IMR-90 (cell line): Measurements from ENCODE around the gene LRPAP1. TPM values are rescaled to one million over a fixed set of nuclear protein-coding genes. Genes with fewer than 3 reads are reported as not detected.
A peak's percentile ranks its signal among the peaks of the same experiment; 100 is the strongest.

Source experiments
- ATAC-seq: fragments of 200-7000 bp; cut with Tn5 transposase; 2 replicates; pipeline ENCODE4 v1.9.1; 2020; ENCODE audit warnings: low read depth, mild to moderate bottlenecking, moderate library complexity
- BruUV-seq: library from RNA; stranded (reverse); fragments of 400-500 nt; replicated peaks from 2 replicates; lab custom pipeline; 2021; lab: Mats Ljungman, UMichigan
- CTCF ChIA-PET: fragments of 300-600 bp; formaldehyde crosslinking; extraction: SDS; loops from one replicate; lab custom pipeline; 2021; ENCODE audit warnings: antibody characterized with exemption; lab: Yijun Ruan, JAX
- POLR2A ChIA-PET: fragments of 300-600 bp; sonication (Branson Sonifier 250); formaldehyde crosslinking; loops from one replicate; lab custom pipeline; 2022; ENCODE audit warnings: antibody characterized with exemption; ENCODE audit not compliant: unreplicated experiment; lab: Charles Lee
- DNase-seq: peaks from one replicate; pipeline ENCODE4 v3.0.0; 2013
- H2AFZ ChIP-seq: replicated peaks from 2 replicates; pipeline ENCODE3; 2013; ENCODE audit warnings: low read length, mild to moderate bottlenecking; ENCODE audit not compliant: poor library complexity
- H2AK5ac ChIP-seq: 2 replicates; pipeline ENCODE4 v1.6.1; 2013; ENCODE audit warnings: low read depth, low read length, inconsistent platforms
- H2AK9ac ChIP-seq: replicated peaks from 2 replicates; pipeline ENCODE3; 2013; ENCODE audit warnings: mild to moderate bottlenecking, low read depth, low read length, moderate library complexity; ENCODE audit not compliant: poor library complexity
- H2BK120ac ChIP-seq: 2 replicates; pipeline ENCODE4 v1.6.1; 2013; ENCODE audit warnings: low read depth, low read length, inconsistent platforms
- H2BK15ac ChIP-seq: 3 replicates; pipeline ENCODE4 v1.6.1; 2013; ENCODE audit warnings: low read depth, low read length, inconsistent platforms
- H2BK20ac ChIP-seq: 2 replicates; pipeline ENCODE4 v1.6.1; 2013; ENCODE audit warnings: low read depth, mild to moderate bottlenecking, inconsistent platforms, low read length, moderate library complexity
- H2BK5ac ChIP-seq: 2 replicates; pipeline ENCODE4 v1.6.1; 2013; ENCODE audit warnings: mild to moderate bottlenecking, low read depth, low read length, inconsistent platforms; ENCODE audit not compliant: poor library complexity, severe bottlenecking
- H3K14ac ChIP-seq: replicated peaks from 2 replicates; pipeline ENCODE4 v1.6.1; 2013; ENCODE audit warnings: low read depth, low read length, inconsistent platforms
- H3K18ac ChIP-seq: 2 replicates; pipeline ENCODE4 v1.6.1; 2013; ENCODE audit warnings: low read depth, low read length, control low read depth
- H3K23ac ChIP-seq: 2 replicates; pipeline ENCODE4 v1.6.1; 2013; ENCODE audit warnings: low read depth, low read length, inconsistent platforms
- H3K27ac ChIP-seq: 2 replicates; pipeline ENCODE4 v1.5.1; 2013; ENCODE audit warnings: mild to moderate bottlenecking, control low read depth, low read length; ENCODE audit not compliant: insufficient read depth
- H3K27me3 ChIP-seq: 2 replicates; pipeline ENCODE4 v1.6.1; 2013; ENCODE audit warnings: low read length; ENCODE audit not compliant: control insufficient read depth, insufficient read depth
- H3K36me3 ChIP-seq: 2 replicates; pipeline ENCODE4 v1.6.1; 2013; ENCODE audit warnings: low read length, mixed read lengths; ENCODE audit not compliant: control insufficient read depth, insufficient read depth
- H3K4ac ChIP-seq: 2 replicates; pipeline ENCODE4 v1.6.1; 2013; ENCODE audit warnings: low read depth, low read length, inconsistent platforms
- H3K4me1 ChIP-seq: 2 replicates; pipeline ENCODE4 v1.6.1; 2013; ENCODE audit warnings: low read length, mixed read lengths; ENCODE audit not compliant: control insufficient read depth, insufficient read depth
- H3K4me2 ChIP-seq: 2 replicates; pipeline ENCODE4 v1.6.1; 2013; ENCODE audit warnings: low read depth, mild to moderate bottlenecking, control low read depth, low read length, moderate library complexity
- H3K4me3 ChIP-seq: 2 replicates; pipeline ENCODE4 v1.5.1; 2013; ENCODE audit warnings: low read depth, mild to moderate bottlenecking, control low read depth, low read length, moderate library complexity; ENCODE audit not compliant: insufficient read depth
- H3K56ac ChIP-seq: 2 replicates; pipeline ENCODE4 v1.6.1; 2013; ENCODE audit warnings: low read length, inconsistent platforms; ENCODE audit not compliant: insufficient read depth; ENCODE audit errors: extremely low read depth
- H3K79me1 ChIP-seq, 2 experiments: 2 replicates each; pipeline ENCODE4 v1.6.1; 2013; ENCODE audit warnings: low read length in 2 of 2, inconsistent platforms in 1 of 2, low read depth in 1 of 2
- H3K9ac ChIP-seq: 2 replicates; pipeline ENCODE4 v1.6.1; 2013; ENCODE audit warnings: low read depth, low read length, control low read depth
- H3K9me1 ChIP-seq: 2 replicates; pipeline ENCODE4 v1.6.1; 2013; ENCODE audit warnings: low read length, inconsistent platforms; ENCODE audit not compliant: insufficient read depth
- H3K9me3 ChIP-seq: 2 replicates; pipeline ENCODE4 v1.6.1; 2013; ENCODE audit warnings: low read length; ENCODE audit not compliant: control insufficient read depth, insufficient read depth
- H4K20me1 ChIP-seq: 2 replicates; pipeline ENCODE4 v1.6.1; 2013; ENCODE audit warnings: low read length, inconsistent platforms; ENCODE audit not compliant: insufficient read depth
- H4K5ac ChIP-seq: 2 replicates; pipeline ENCODE4 v1.6.1; 2013; ENCODE audit warnings: mild to moderate bottlenecking, low read depth, low read length, control low read depth
- H4K8ac ChIP-seq, 2 experiments: 2 replicates each; pipeline ENCODE4 v1.6.1; 2013; ENCODE audit warnings: low read depth in 2 of 2, low read length in 2 of 2, control low read depth in 1 of 2, inconsistent platforms in 1 of 2
- H4K91ac ChIP-seq: 2 replicates; pipeline ENCODE4 v1.6.1; 2013; ENCODE audit warnings: low read depth, low read length, inconsistent platforms; ENCODE audit not compliant: insufficient read depth
- BHLHE40 ChIP-seq: fragments of 150-350 bp; IDR thresholded peaks from 2 replicates; pipeline ENCODE4 v1.6.1; 2016; ENCODE audit warnings: mild to moderate bottlenecking, low read depth, low read length
- CEBPB ChIP-seq: IDR thresholded peaks from 2 replicates; pipeline ENCODE4 v1.6.1; 2012; ENCODE audit warnings: low read depth, low read length, improper control_type of control experiment
- CHD1 ChIP-seq: IDR thresholded peaks from 2 replicates; pipeline ENCODE4 v1.6.1; 2012; ENCODE audit warnings: low read depth, low read length, improper control_type of control experiment
- ELK1 ChIP-seq: fragments of 150-350 bp; IDR thresholded peaks from 2 replicates; pipeline ENCODE4 v1.6.1; 2016; ENCODE audit warnings: low read depth, mild to moderate bottlenecking, low read length, moderate library complexity, borderline replicate concordance
- FOS ChIP-seq: fragments of 150-350 bp; IDR thresholded peaks from 2 replicates; pipeline ENCODE4 v1.6.1; 2016; ENCODE audit warnings: low read depth, low read length
- MAFK ChIP-seq: IDR thresholded peaks from 2 replicates; pipeline ENCODE4 v1.6.1; 2012; ENCODE audit warnings: low read depth, low read length, improper control_type of control experiment
- MAZ ChIP-seq: IDR thresholded peaks from 2 replicates; pipeline ENCODE4 v1.6.1; 2012; ENCODE audit warnings: low read depth, mild to moderate bottlenecking, low read length, improper control_type of control experiment, moderate library complexity, borderline replicate concordance
- MXI1 ChIP-seq: IDR thresholded peaks from 2 replicates; pipeline ENCODE4 v1.6.1; 2012; ENCODE audit warnings: low read depth, mild to moderate bottlenecking, low read length, moderate library complexity, borderline replicate concordance
- NFE2L2 ChIP-seq: fragments of 150-350 bp; IDR thresholded peaks from 2 replicates; pipeline ENCODE4 v1.6.1; 2016; ENCODE audit warnings: low read depth, mild to moderate bottlenecking, low read length
- RCOR1 ChIP-seq: IDR thresholded peaks from 2 replicates; pipeline ENCODE4 v1.6.1; 2012; ENCODE audit warnings: mild to moderate bottlenecking, low read length, improper control_type of control experiment; ENCODE audit not compliant: insufficient replicate concordance
- RFX5 ChIP-seq: IDR thresholded peaks from 2 replicates; pipeline ENCODE4 v1.8.0; 2012; ENCODE audit warnings: low read depth, mild to moderate bottlenecking, low read length, moderate library complexity
- WGBS, 2 experiments: methylation state at CpG; one replicate each; pipeline versions ENCODE4 v1.1.5 to v1.1.7; 2013; ENCODE audit warnings: missing lambda C conversion rate in 2 of 2; ENCODE audit not compliant: insufficient read length in 1 of 2; ENCODE audit errors: extremely low coverage in 2 of 2; 5-methylcytosine and 5-hydroxymethylcytosine counted together
- dilution Hi-C: fragments of 300-500 bp; cut with HindIII; formaldehyde crosslinking; loops from one replicate; pipeline ENCODE4 v1.14.3; 2018; ENCODE audit warnings: low sequenced_read_pairs; ENCODE audit not compliant: unreplicated experiment
- in situ Hi-C: fragments of 300-500 bp; cut with MboI; formaldehyde crosslinking; loops from 3 replicates; pipeline ENCODE4 v1.14.3; 2019; ENCODE audit warnings: low sequenced_read_pairs, inconsistent platforms, mixed read lengths
- intact Hi-C: fragments of 100-400 bp; cut with micrococcal nuclease; formaldehyde crosslinking; loops from 2 replicates; pipeline ENCODE4 v1.10.0; 2022
- polyA plus RNA-seq, 3 experiments: library from polyadenylated mRNA; depleted of rRNA; stranded (reverse); fragments of >200 nt; gene quantifications; 2 replicates each; pipeline ENCODE4 v1.2.3, GENCODE V29; 2012; ENCODE audit warnings: low replicate concordance in 1 of 3
- total RNA-seq: library from RNA; depleted of rRNA; stranded (reverse); fragments of >200 nt; gene quantifications from 2 replicates; pipeline ENCODE4 v1.2.3, GENCODE V29; 2012
- TF ChIP-seq, protein P1 (sequence below): conservative IDR thresholded peaks from 2 replicates; pipeline ENCODE4 v1.5.1; 2012; ENCODE audit warnings: mild to moderate bottlenecking, low read depth, low read length, improper control_type of control experiment

LRPAP1 gene
- total and polyA plus RNA-seq, 2 of the 4 experiments (the other 2 are of a cell fraction) = 135 to 175 TPM

DNA sequence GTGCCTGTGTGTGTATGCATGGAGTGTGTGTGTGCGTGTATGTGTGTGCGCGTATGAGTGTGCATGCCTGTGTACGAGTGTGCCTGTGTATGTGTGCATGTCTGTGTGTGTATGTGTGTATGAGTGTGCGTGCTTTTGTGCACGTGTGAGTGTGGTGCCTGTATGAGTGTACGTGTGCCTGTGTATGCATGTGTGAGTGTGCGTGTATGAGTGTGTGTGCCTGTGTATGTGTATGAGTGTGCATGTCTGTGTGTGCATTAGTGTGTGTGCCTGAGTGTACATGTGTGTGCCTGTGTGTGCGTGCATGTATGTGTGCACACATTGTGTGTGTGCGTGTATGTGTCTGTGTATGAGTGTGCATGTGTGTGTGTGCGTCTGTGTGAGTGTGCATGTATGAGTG lies 63.4 kb downstream of the LRPAP1 start:
- Histone ChIP-seq H4K8ac (no peak overlapping the region), H2BK120ac (no peak overlapping the region), H4K5ac (no peak overlapping the region), H3K27me3 (peaks cover 39% of the 10 kb centered on the region), H4K91ac (no peak overlapping the region), H3K79me1 (no peaks in the 10 kb centered on the region), H3K56ac (no peak overlapping the region), H3K9me1 (0 out of 2 replicates have a peak, but pooled peaks cover 5% of the 10 kb centered on the region), H3K4me1 (no peaks in the 10 kb centered on the region), H3K36me3 (no peaks in the 10 kb centered on the region), H3K9ac (no peak overlapping the region), H3K9me3 (no peaks in the 10 kb centered on the region), H4K20me1 (0 out of 2 replicates have a peak, but pooled peaks cover 8% of the 10 kb centered on the region), H2AK9ac (no peak overlapping the region), H2BK15ac (no peak overlapping the region), H2BK5ac (peak overlapping the region; percentile 38), H3K4ac (no peak overlapping the region), H3K18ac (no peak overlapping the region), H3K4me2 (no peak overlapping the region), H3K27ac (no peak overlapping the region), H2BK20ac (no peak overlapping the region), H2AFZ (peak overlapping the region; percentile 33), H3K4me3 (no peak overlapping the region), H3K14ac (no peak overlapping the region), H2AK5ac (no peak overlapping the region), H3K23ac (no peak overlapping the region)
- POLR2A ChIA-PET = no interaction called here
- in situ Hi-C loops = no loop called here
- BruUV-seq = no TSS peak
- dilution Hi-C loops = no loop called here
- ATAC-seq = no peak
- CTCF ChIA-PET = no interaction called here
- no peak for DNase-seq
- WGBS, 2 experiments = 93% methylated on average over 9 of the region's 11 CpGs; no CpG with 5 or more reads in 1 of the 2 experiments
- intact Hi-C loops = no loop called here
- TF ChIP-seq, protein P1, sequence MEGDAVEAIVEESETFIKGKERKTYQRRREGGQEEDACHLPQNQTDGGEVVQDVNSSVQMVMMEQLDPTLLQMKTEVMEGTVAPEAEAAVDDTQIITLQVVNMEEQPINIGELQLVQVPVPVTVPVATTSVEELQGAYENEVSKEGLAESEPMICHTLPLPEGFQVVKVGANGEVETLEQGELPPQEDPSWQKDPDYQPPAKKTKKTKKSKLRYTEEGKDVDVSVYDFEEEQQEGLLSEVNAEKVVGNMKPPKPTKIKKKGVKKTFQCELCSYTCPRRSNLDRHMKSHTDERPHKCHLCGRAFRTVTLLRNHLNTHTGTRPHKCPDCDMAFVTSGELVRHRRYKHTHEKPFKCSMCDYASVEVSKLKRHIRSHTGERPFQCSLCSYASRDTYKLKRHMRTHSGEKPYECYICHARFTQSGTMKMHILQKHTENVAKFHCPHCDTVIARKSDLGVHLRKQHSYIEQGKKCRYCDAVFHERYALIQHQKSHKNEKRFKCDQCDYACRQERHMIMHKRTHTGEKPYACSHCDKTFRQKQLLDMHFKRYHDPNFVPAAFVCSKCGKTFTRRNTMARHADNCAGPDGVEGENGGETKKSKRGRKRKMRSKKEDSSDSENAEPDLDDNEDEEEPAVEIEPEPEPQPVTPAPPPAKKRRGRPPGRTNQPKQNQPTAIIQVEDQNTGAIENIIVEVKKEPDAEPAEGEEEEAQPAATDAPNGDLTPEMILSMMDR = no peak
- TF ChIP-seq MAZ (no peak), CEBPB (no peak), RCOR1 (no peak), ELK1 (no peak), NFE2L2 (no peak), MAFK (no peak), BHLHE40 (no peak), CHD1 (no peak), MXI1 (no peak), RFX5 (no peak), FOS (no peak)
